GM12864 (cell line): ENCODE data around the gene CADPS2.

Experiments
- DNase-seq: peaks from one replicate; pipeline ENCODE4 v3.0.0-alpha.2; 2011; ENCODE audit warnings: low read depth
- H3K4me3 ChIP-seq: 2 replicates; pipeline ENCODE4 v1.5.1; 2011; ENCODE audit warnings: mild to moderate bottlenecking, low read depth, low read length, control low read depth
- CTCF ChIP-seq: IDR thresholded peaks from 2 replicates; pipeline ENCODE4 v1.5.1; 2011; ENCODE audit warnings: low read depth, mild to moderate bottlenecking, moderate library complexity, low read length, control low read depth, inconsistent platforms; ENCODE audit errors: missing control alignments

The CADPS2 gene

GRCh38 chr7:122764020-122764419 is 122.2 kb downstream of the CADPS2 start:
- no peak for TF ChIP-seq CTCF
- no peak for DNase-seq
- H3K4me3 ChIP-seq: no peak overlapping the region

DNA sequence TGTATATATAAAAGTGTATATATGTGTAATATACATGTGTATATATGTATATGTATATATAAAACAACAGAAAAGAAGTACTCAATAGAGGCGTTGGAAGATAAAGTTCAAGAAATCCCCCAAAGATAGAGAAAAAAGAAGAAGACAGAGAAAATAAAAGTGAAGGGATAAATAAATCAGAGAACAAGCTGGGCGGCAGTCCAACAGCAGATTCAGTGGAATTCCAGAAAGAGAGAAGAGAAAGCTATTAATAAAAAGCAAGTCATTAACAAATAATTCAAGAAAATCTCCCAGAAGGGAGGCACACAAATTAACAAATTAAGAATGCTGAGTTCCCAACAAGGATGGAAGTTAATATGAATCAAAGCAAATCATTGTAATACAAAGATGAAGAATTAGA is 124.2 kb downstream of the CADPS2 start:
- TF ChIP-seq CTCF: no peak
- DNase-seq: no peak
- no peak overlapping the region for H3K4me3 ChIP-seq

DNA sequence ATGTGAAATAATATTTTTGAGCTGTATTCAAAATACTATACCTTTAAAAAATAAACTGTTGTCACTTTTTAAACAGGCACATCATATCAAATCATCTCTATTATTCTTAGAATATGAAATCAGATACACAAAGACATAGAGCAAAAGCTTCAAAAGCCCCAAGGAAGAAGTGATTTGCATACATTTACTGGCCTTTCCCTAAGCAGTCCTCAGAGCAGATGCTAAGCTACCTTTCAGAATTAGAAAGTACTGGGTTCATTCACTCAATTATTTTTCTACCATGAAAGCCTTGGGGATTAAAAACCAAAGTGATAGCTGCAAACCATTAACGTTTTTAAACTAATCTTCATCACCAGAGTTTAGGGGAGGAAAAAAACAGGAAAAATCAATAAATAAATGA is 127.8 kb downstream of the CADPS2 start:
- no peak for DNase-seq
- no peak overlapping the region for H3K4me3 ChIP-seq
- no peak for TF ChIP-seq CTCF

DNA sequence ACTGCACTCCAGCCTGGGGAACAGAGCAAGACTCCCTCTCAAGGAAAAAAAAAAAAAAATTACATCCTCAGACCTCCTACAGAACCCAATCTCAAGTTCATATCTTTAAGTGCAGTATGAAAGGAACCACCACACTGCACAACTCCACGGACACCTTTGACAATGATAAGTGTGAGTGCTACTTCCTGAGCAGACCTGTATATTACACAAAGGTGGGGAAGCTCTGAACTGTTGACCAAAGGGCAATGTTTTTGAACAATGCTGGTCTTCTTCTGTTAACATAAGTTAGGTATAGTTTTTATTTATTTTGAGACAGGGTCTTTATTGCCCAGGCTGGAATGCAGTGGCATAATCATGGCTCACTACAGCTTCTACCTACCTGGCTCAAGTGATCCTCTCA is 129.4 kb downstream of the CADPS2 start:
- DNase-seq: no peak
- no peak for TF ChIP-seq CTCF
- no peak overlapping the region for H3K4me3 ChIP-seq

- no peak for DNase-seq
- no peak overlapping the region for H3K4me3 ChIP-seq
- TF ChIP-seq CTCF: no peak
These were observed 130.6 kb downstream of the CADPS2 start for GRCh38 chr7:122755696-122756095.

- no peak for DNase-seq
- H3K4me3 ChIP-seq: no peak overlapping the region
- TF ChIP-seq CTCF: no peak
These were observed 133.7 kb downstream of the CADPS2 start for GRCh38 chr7:122752583-122752982.

GRCh38 chr7:122750389-122750788 is 135.9 kb downstream of the CADPS2 start:
- TF ChIP-seq CTCF: no peak
- no peak for DNase-seq
- H3K4me3 ChIP-seq: no peak overlapping the region
